Natural killer cell (primary cell): Measurements from ENCODE around the gene SNX14. TPM values are rescaled to one million over a fixed set of nuclear protein-coding genes. Genes with fewer than 3 reads are reported as not detected.

Experiments
- ATAC-seq, 3 donors: fragments of 150-1000 bp in 2 of 3; fragments of 200-7000 bp in 1 of 3; cut with Tn5 transposase; 1 replicate in 1 of 3; 2 replicates in 2 of 3; pipeline ENCODE4 v1.10.0; 2021; ENCODE audit warnings: mild to moderate bottlenecking in 2 of 3, moderate library complexity in 2 of 3
- DNase-seq, 2 donors: peaks; one replicate each; pipeline versions ENCODE4 v3.0.0 to v3.0.0-alpha.2; 2013 to 2021; ENCODE audit warnings: mixed read lengths in 1 of 2
- H3K27ac ChIP-seq: one replicate; pipeline ENCODE4 v1.5.1; 2013; ENCODE audit warnings: mild to moderate bottlenecking, low read length
- H3K27me3 ChIP-seq: one replicate; pipeline ENCODE4 v1.6.1; 2013; ENCODE audit warnings: low read length; ENCODE audit not compliant: control insufficient read depth, insufficient read depth
- H3K36me3 ChIP-seq: one replicate; pipeline ENCODE4 v1.6.1; 2013; ENCODE audit warnings: low read length; ENCODE audit not compliant: control insufficient read depth, insufficient read depth
- H3K4me1 ChIP-seq: one replicate; pipeline ENCODE4 v1.6.1; 2013; ENCODE audit warnings: low read length; ENCODE audit not compliant: control insufficient read depth, insufficient read depth
- H3K4me3 ChIP-seq: one replicate; pipeline ENCODE4 v1.5.1; 2013; ENCODE audit warnings: low read length
- H3K9me3 ChIP-seq: one replicate; pipeline ENCODE4 v1.6.1; 2013; ENCODE audit warnings: low read length; ENCODE audit not compliant: control insufficient read depth, insufficient read depth
- H3K27ac Mint-ChIP-seq, 2 donors: one replicate each; pipeline ENCODE4 v1.8.0; 2022; ENCODE audit warnings: mild to moderate bottlenecking in 2 of 2, mixed read lengths in 2 of 2, moderate library complexity in 1 of 2
- H3K27me3 Mint-ChIP-seq, 2 donors: one replicate each; pipeline ENCODE4 v1.8.0; 2022; ENCODE audit warnings: low read depth in 2 of 2, mixed read lengths in 2 of 2
- H3K36me3 Mint-ChIP-seq: one replicate; pipeline ENCODE4 v1.8.0; 2022; ENCODE audit warnings: mixed read lengths
- H3K4me1 Mint-ChIP-seq, 2 donors: one replicate each; pipeline ENCODE4 v1.8.0; 2022; ENCODE audit warnings: mixed read lengths in 2 of 2
- H3K4me3 Mint-ChIP-seq: one replicate; pipeline ENCODE4 v1.8.0; 2022; ENCODE audit warnings: mild to moderate bottlenecking, moderate library complexity, mixed read lengths
- H3K9me3 Mint-ChIP-seq, 2 donors: one replicate each; pipeline ENCODE4 v1.8.0; 2022; ENCODE audit warnings: mixed read lengths in 2 of 2
- CTCF ChIP-seq: fragments of 200-600 bp; IDR thresholded peaks from one replicate; pipeline ENCODE4 v1.8.0; 2022; ENCODE audit warnings: antibody characterized with exemption
- WGBS: methylation state at CpG from one replicate; pipeline ENCODE4 v1.1.7; 2013; ENCODE audit warnings: missing lambda C conversion rate; ENCODE audit not compliant: insufficient coverage; 5-methylcytosine and 5-hydroxymethylcytosine counted together
- intact Hi-C: fragments of 100-400 bp; cut with micrococcal nuclease; formaldehyde crosslinking; loops from one replicate; pipeline ENCODE4 v1.14.2; 2022
- total RNA-seq, 4 donors: library from RNA; stranded (reverse); fragments of 120-200 nt in 1 of 4; gene quantifications; one replicate each; pipeline versions ENCODE4 v1.2.3 to v1.2.4, GENCODE V29; 2013 to 2022

The SNX14 gene
- total RNA-seq, 3 donors from 2014 or later (not counting 1 experiment from before 2014, with no cell fraction given), result 73.0 to 109 (median 80.3) TPM

DNA sequence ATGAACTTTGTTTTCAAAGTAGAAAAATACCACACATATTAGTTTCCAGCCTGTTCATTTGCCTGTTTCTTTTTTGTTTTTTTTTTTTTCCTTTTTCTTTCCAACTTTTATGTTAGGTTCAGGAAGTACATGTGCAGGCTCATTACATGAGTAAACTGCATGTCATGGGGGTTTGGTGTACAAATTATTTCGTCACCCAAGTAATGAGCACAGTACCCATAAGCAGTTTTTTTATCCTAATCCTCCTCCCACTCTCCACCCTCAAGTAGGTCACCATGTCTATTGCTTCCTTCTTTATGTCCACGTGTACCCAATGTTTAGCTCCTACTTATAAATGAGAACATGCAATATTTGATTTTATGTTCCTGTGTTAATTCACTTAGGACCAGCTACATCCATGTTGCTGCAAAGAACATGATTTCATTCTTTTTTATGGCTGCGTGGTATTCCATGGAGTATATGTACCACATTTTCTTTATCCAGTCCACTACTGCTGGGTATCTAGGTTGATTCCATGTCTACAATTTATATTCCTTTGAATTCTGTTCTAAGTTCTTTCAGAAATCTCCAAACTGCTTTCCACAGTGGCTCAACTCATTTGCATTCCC is 31.8 kb downstream of the SNX14 start:
- ATAC-seq (no peak), DNase-seq (no peak)
- 100% methylated on average over 2 of the region's 3 CpGs for WGBS
- peaks cover 22% of the 10 kb centered on the region for H3K36me3 ChIP-seq
- Mint-ChIP-seq H3K4me3 (no peak overlapping the region), H3K9me3 (no peaks in the 10 kb centered on the region), H3K27me3 (no peaks in the 10 kb centered on the region), H3K4me1 (no peaks in the 10 kb centered on the region), H3K36me3 (peaks cover 5% of the 10 kb centered on the region), H3K27ac (no peak overlapping the region)
- intact Hi-C loops, result no loop called here
- H3K9me3 ChIP-seq, result no peaks in the 10 kb centered on the region
- H3K4me3 ChIP-seq, result no peak overlapping the region
- no peak for TF ChIP-seq CTCF
- no peak overlapping the region for H3K27ac ChIP-seq
- H3K4me1 ChIP-seq, result no peaks in the 10 kb centered on the region
- H3K27me3 ChIP-seq, result no peaks in the 10 kb centered on the region

DNA sequence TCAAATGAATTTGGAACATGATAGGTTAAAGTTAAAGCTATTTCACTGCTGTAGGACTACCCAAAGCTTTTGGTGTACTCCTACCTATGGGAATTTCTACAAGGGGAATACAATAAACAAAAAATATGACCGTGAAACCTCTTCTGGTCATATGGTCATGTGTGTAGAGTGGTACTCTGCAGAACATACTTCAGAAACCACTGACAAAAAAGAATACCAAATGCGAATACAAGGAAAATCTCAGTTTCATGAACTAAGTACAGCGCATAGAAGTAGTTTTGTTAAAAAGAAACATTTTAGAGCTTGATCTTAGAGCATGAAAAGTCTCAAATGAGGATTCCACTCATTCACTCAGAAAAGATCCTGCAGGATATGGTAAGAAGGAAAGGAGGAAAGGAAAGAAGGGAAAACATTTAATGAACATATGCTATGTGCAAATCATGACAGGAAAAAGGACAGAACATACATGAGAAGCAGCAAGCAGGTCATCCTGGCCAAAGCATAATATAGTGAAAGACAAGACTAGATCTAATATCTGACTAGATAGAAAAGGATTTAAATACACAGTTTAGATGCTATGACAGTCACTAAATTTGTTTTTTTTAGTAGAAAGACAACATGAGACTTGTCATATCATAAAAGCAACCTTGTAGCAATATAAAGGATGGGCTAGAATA is 36.5 kb downstream of the SNX14 start:
- intact Hi-C loops, result no loop called here
- H3K27ac Mint-ChIP-seq, result no peak overlapping the region
- peaks cover 39% of the 10 kb centered on the region for H3K36me3 ChIP-seq

GRCh38 chr6:85552652-85553051 is 41.0 kb downstream of the SNX14 start:
- peaks cover 18% of the 10 kb centered on the region for H3K36me3 Mint-ChIP-seq
- no peaks in the 10 kb centered on the region for H3K9me3 Mint-ChIP-seq
- H3K27me3 Mint-ChIP-seq, result no peaks in the 10 kb centered on the region
- no peaks in the 10 kb centered on the region for H3K9me3 ChIP-seq
- peaks cover 42% of the 10 kb centered on the region for H3K36me3 ChIP-seq
- no peak for TF ChIP-seq CTCF
- no peak for DNase-seq
- no peak overlapping the region for H3K27ac ChIP-seq
- H3K4me3 ChIP-seq, result no peak overlapping the region
- no peaks in the 10 kb centered on the region for H3K27me3 ChIP-seq
- intact Hi-C loops, result no loop called here
- H3K4me1 ChIP-seq, result no peaks in the 10 kb centered on the region
- H3K4me1 Mint-ChIP-seq, result peaks cover 5% of the 10 kb centered on the region in 2 donors
- no peak overlapping the region for H3K4me3 Mint-ChIP-seq
- no peak overlapping the region for H3K27ac Mint-ChIP-seq
- ATAC-seq, result no peak
- 98% methylated on average over 3 of the region's 3 CpGs for WGBS

More for the DNA sequence above, 36.5 kb downstream of the SNX14 start:
- no peak overlapping the region for H3K27ac ChIP-seq
- no peak for TF ChIP-seq CTCF
- Mint-ChIP-seq H3K36me3 (peaks cover 9% of the 10 kb centered on the region), H3K27me3 (no peaks in the 10 kb centered on the region), H3K4me3 (no peak overlapping the region), H3K4me1 (peaks cover 0 to 5% of the 10 kb centered on the region in 2 donors), H3K9me3 (no peaks in the 10 kb centered on the region)
- DNase-seq (no peak), ATAC-seq (no peak)
- H3K4me1 ChIP-seq, result no peaks in the 10 kb centered on the region
- no peaks in the 10 kb centered on the region for H3K9me3 ChIP-seq
- H3K27me3 ChIP-seq, result no peaks in the 10 kb centered on the region
- H3K4me3 ChIP-seq, result no peak overlapping the region
- 100% methylated on average over 1 of the region's 3 CpGs for whole genome bisulfite sequencing
